GM23338 (cell line): ENCODE measurements around the gene RAB20. TPM values are rescaled to one million over a fixed set of nuclear protein-coding genes. Genes with fewer than 3 reads are reported as not detected.

ENCODE experiments used
- ATAC-seq: fragments of 200-7000 bp; cut with Tn5 transposase; 3 replicates; pipeline ENCODE4 v1.9.1; 2020
- DNase-seq: peaks from one replicate; pipeline ENCODE4 v3.0.0-alpha.2; 2015; ENCODE audit warnings: low spot score
- H2AFZ ChIP-seq: fragments of 200-600 bp; sonication (generic); 2 replicates; pipeline ENCODE4 v1.8.0; 2016; ENCODE audit warnings: antibody characterized with exemption, mild to moderate bottlenecking, moderate library complexity
- H3F3A ChIP-seq: fragments of 200-600 bp; sonication (generic); replicated peaks from 2 replicates; pipeline ENCODE4 v1.8.0; 2017; ENCODE audit warnings: antibody characterized with exemption, mixed run types, low read depth
- H3K27ac ChIP-seq: fragments of 200-600 bp; sonication (generic); 2 replicates; pipeline ENCODE4 v1.6.1; 2016; ENCODE audit warnings: low read depth
- H3K27me3 ChIP-seq: fragments of 200-600 bp; sonication (generic); 2 replicates; pipeline ENCODE4 v1.8.0; 2016; ENCODE audit warnings: mild to moderate bottlenecking, mixed run types, moderate library complexity; ENCODE audit not compliant: insufficient read depth
- H3K36me3 ChIP-seq: fragments of 200-600 bp; sonication (generic); 2 replicates; pipeline ENCODE4 v1.8.0; 2016; ENCODE audit warnings: mild to moderate bottlenecking; ENCODE audit not compliant: insufficient read depth
- H3K4me1 ChIP-seq: fragments of 200-600 bp; sonication (generic); 2 replicates; pipeline ENCODE4 v1.8.0; 2016; ENCODE audit warnings: mild to moderate bottlenecking, moderate library complexity; ENCODE audit not compliant: insufficient read depth
- H3K4me2 ChIP-seq: fragments of 200-600 bp; sonication (generic); 2 replicates; pipeline ENCODE4 v1.7.1; 2017; ENCODE audit warnings: mixed run types
- H3K4me3 ChIP-seq: fragments of 200-600 bp; sonication (generic); 2 replicates; pipeline ENCODE4 v1.6.1; 2016; ENCODE audit warnings: mixed run types
- H3K79me2 ChIP-seq: fragments of 200-600 bp; sonication (generic); replicated peaks from 2 replicates; pipeline ENCODE4 v1.8.0; 2017; ENCODE audit warnings: mild to moderate bottlenecking; ENCODE audit not compliant: insufficient read depth
- H3K9me2 ChIP-seq: fragments of 200-600 bp; sonication (generic); 2 replicates; pipeline ENCODE4 v1.8.0; 2017; ENCODE audit not compliant: insufficient read depth
- H4K20me1 ChIP-seq: fragments of 200-600 bp; sonication (generic); replicated peaks from 2 replicates; pipeline ENCODE4 v1.8.0; 2017; ENCODE audit warnings: mild to moderate bottlenecking; ENCODE audit not compliant: insufficient read depth
- H3K27ac Mint-ChIP-seq: 2 replicates; pipeline ENCODE4 v1.8.0; 2020; ENCODE audit warnings: inconsistent platforms, mild to moderate bottlenecking, moderate library complexity, mixed read lengths
- H3K27me3 Mint-ChIP-seq: 3 replicates; pipeline ENCODE4 v1.8.0; 2022; ENCODE audit warnings: low read depth, mild to moderate bottlenecking, moderate library complexity, mixed read lengths, inconsistent platforms; ENCODE audit not compliant: insufficient read depth, poor library complexity
- H3K36me3 Mint-ChIP-seq: 3 replicates; pipeline ENCODE4 v1.8.0; 2021; ENCODE audit warnings: low read depth, mild to moderate bottlenecking, inconsistent platforms, moderate library complexity, mixed read lengths
- H3K4me1 Mint-ChIP-seq: 3 replicates; pipeline ENCODE4 v1.8.0; 2020; ENCODE audit warnings: mild to moderate bottlenecking, inconsistent platforms, mixed read lengths
- H3K4me3 Mint-ChIP-seq: 3 replicates; pipeline ENCODE4 v1.8.0; 2021; ENCODE audit warnings: moderate library complexity, mild to moderate bottlenecking, inconsistent platforms, mixed read lengths
- H3K9me3 Mint-ChIP-seq: 3 replicates; pipeline ENCODE4 v1.8.0; 2020; ENCODE audit warnings: moderate library complexity, mild to moderate bottlenecking, inconsistent platforms, mixed read lengths
- CREB1 ChIP-seq: fragments of 250-450 bp; sonication (Bioruptor Pico); IDR thresholded peaks from 2 replicates; pipeline ENCODE4 v1.5.0; 2020; ENCODE audit warnings: low read depth, mild to moderate bottlenecking, moderate library complexity
- EZH2 ChIP-seq: fragments of 200-600 bp; sonication (generic); IDR thresholded peaks from one replicate; pipeline ENCODE4 v1.8.0; 2017; ENCODE audit warnings: antibody characterized with exemption, mild to moderate bottlenecking, low read depth; ENCODE audit not compliant: unreplicated experiment
- EZH2phosphoT487 ChIP-seq: fragments of 200-600 bp; sonication (generic); IDR thresholded peaks from one replicate; pipeline ENCODE4 v1.8.1; 2018; ENCODE audit warnings: antibody characterized with exemption; ENCODE audit not compliant: unreplicated experiment
- JUNB ChIP-seq: IDR thresholded peaks from one replicate; pipeline ENCODE4 v1.6.1; 2016; ENCODE audit warnings: antibody characterized with exemption; ENCODE audit not compliant: unreplicated experiment
- NANOG ChIP-seq: IDR thresholded peaks from 2 replicates; pipeline ENCODE4 v1.6.1; 2016; ENCODE audit warnings: antibody characterized with exemption, borderline replicate concordance
- POLR2AphosphoS5 ChIP-seq: IDR thresholded peaks from 2 replicates; pipeline ENCODE4 v1.6.1; 2016; ENCODE audit warnings: antibody characterized with exemption, low read depth
- STAT1 ChIP-seq: IDR thresholded peaks from one replicate; pipeline ENCODE4 v1.6.1; 2016; ENCODE audit warnings: antibody characterized with exemption; ENCODE audit not compliant: unreplicated experiment
- ZNF114 ChIP-seq: fragments of 250-450 bp; sonication (Bioruptor Pico); IDR thresholded peaks from 2 replicates; pipeline ENCODE4 v1.5.0; 2020; ENCODE audit warnings: mild to moderate bottlenecking, moderate library complexity
- ZNF331 ChIP-seq: fragments of 250-450 bp; sonication (Bioruptor Pico); IDR thresholded peaks from 2 replicates; pipeline ENCODE4 v1.5.0; 2020; ENCODE audit warnings: low read depth, mild to moderate bottlenecking, moderate library complexity
- polyA plus RNA-seq: library from polyadenylated mRNA; unstranded; fragments of >200 nt; fragmentation: Nextera tagmentation; extraction: Ambion mirVana; gene quantifications from 2 replicates; pipeline ENCODE4 v1.2.1, GENCODE V29; 2016
- total RNA-seq: library from RNA; depleted of rRNA; stranded (reverse); fragments of >200 nt; shearing (Covaris generic); gene quantifications from 2 replicates; pipeline ENCODE4 v1.2.3, GENCODE V29; 2014
- TF ChIP-seq, protein P1 (sequence below): IDR thresholded peaks from one replicate; pipeline ENCODE4 v1.6.1; 2018; ENCODE audit warnings: antibody characterized with exemption; ENCODE audit not compliant: unreplicated experiment
- TF ChIP-seq, protein P2 (sequence below): fragments of 250-450 bp; sonication (Bioruptor Pico); IDR thresholded peaks from 2 replicates; pipeline ENCODE4 v1.5.0; 2020; ENCODE audit warnings: mild to moderate bottlenecking, moderate library complexity
- TF ChIP-seq, protein P3 (sequence below): IDR thresholded peaks from 2 replicates; pipeline ENCODE4 v1.6.1; 2016; ENCODE audit warnings: antibody characterized with exemption
- TF ChIP-seq, protein P4 (sequence below), 2 experiments: fragments of 200-600 bp in 1 of 2; sonication (generic) in 1 of 2; conservative IDR thresholded peaks; 2 replicates each; pipeline versions ENCODE4 v1.5.1 to v1.6.1; 2016 to 2017; ENCODE audit warnings: antibody characterized with exemption in 2 of 2, low read depth in 2 of 2, mild to moderate bottlenecking in 2 of 2, moderate library complexity in 1 of 2

Gene RAB20
- total and polyA plus RNA-seq, 2 experiments from 2014 or later, result 12.3 to 26.6 TPM

DNA sequence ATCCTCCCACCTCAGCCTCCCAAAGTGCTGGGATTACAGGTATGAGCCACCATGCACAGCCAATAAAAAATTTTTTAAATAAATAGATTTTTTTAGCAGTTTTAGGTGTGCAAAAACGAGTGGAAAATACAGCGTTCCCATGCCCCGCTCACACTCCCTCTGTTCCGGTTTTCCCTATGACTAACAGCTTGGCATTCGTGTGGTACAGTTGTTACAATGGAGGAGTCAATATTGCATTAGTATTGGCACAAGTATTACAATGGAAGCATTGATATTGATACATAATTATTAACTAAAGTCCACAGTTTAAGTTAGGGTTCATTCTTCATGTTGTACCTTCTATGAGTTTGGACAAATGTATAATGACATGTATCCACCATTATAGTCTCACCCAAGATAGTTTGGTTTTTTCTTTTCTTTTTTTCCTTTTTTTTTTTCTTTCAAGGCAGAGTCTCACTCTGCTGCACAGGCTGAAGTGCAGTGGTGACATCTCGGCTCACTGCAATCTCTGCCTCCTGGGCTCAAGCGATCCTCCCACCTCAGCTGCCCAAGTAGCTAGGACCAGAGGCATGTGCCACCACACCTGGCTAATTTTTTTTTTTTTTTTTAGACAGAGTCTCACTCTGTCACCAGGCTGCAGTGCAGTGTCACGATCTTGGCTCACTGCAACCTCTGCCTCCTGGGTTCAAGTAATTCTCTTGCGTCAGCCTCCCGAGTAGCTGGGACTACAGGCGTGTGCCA is 15.4 kb upstream of the RAB20 start:
- Mint-ChIP-seq H3K27me3 (peaks cover 2% of the 10 kb centered on the region), H3K9me3 (no peaks in the 10 kb centered on the region), H3K27ac (no peak overlapping the region), H3K4me1 (peaks cover 11% of the 10 kb centered on the region), H3K36me3 (no peaks in the 10 kb centered on the region), H3K4me3 (no peak overlapping the region)
- H3K4me1 ChIP-seq, result no peaks in the 10 kb centered on the region
- no peaks in the 10 kb centered on the region for H3F3A ChIP-seq
- no peak for ATAC-seq
- no peak overlapping the region for H3K4me3 ChIP-seq
- no peak for DNase-seq
- H3K4me2 ChIP-seq, result no peak overlapping the region
- H2AFZ ChIP-seq, result no peak overlapping the region
- H3K9me2 ChIP-seq, result no peaks in the 10 kb centered on the region
- no peaks in the 10 kb centered on the region for H3K79me2 ChIP-seq
- no peaks in the 10 kb centered on the region for H3K27me3 ChIP-seq
- no peak overlapping the region for H3K27ac ChIP-seq
- no peaks in the 10 kb centered on the region for H4K20me1 ChIP-seq
- H3K36me3 ChIP-seq, result no peaks in the 10 kb centered on the region
- TF ChIP-seq, protein P1, sequence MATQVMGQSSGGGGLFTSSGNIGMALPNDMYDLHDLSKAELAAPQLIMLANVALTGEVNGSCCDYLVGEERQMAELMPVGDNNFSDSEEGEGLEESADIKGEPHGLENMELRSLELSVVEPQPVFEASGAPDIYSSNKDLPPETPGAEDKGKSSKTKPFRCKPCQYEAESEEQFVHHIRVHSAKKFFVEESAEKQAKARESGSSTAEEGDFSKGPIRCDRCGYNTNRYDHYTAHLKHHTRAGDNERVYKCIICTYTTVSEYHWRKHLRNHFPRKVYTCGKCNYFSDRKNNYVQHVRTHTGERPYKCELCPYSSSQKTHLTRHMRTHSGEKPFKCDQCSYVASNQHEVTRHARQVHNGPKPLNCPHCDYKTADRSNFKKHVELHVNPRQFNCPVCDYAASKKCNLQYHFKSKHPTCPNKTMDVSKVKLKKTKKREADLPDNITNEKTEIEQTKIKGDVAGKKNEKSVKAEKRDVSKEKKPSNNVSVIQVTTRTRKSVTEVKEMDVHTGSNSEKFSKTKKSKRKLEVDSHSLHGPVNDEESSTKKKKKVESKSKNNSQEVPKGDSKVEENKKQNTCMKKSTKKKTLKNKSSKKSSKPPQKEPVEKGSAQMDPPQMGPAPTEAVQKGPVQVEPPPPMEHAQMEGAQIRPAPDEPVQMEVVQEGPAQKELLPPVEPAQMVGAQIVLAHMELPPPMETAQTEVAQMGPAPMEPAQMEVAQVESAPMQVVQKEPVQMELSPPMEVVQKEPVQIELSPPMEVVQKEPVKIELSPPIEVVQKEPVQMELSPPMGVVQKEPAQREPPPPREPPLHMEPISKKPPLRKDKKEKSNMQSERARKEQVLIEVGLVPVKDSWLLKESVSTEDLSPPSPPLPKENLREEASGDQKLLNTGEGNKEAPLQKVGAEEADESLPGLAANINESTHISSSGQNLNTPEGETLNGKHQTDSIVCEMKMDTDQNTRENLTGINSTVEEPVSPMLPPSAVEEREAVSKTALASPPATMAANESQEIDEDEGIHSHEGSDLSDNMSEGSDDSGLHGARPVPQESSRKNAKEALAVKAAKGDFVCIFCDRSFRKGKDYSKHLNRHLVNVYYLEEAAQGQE, result no peak
- TF ChIP-seq, protein P2, sequence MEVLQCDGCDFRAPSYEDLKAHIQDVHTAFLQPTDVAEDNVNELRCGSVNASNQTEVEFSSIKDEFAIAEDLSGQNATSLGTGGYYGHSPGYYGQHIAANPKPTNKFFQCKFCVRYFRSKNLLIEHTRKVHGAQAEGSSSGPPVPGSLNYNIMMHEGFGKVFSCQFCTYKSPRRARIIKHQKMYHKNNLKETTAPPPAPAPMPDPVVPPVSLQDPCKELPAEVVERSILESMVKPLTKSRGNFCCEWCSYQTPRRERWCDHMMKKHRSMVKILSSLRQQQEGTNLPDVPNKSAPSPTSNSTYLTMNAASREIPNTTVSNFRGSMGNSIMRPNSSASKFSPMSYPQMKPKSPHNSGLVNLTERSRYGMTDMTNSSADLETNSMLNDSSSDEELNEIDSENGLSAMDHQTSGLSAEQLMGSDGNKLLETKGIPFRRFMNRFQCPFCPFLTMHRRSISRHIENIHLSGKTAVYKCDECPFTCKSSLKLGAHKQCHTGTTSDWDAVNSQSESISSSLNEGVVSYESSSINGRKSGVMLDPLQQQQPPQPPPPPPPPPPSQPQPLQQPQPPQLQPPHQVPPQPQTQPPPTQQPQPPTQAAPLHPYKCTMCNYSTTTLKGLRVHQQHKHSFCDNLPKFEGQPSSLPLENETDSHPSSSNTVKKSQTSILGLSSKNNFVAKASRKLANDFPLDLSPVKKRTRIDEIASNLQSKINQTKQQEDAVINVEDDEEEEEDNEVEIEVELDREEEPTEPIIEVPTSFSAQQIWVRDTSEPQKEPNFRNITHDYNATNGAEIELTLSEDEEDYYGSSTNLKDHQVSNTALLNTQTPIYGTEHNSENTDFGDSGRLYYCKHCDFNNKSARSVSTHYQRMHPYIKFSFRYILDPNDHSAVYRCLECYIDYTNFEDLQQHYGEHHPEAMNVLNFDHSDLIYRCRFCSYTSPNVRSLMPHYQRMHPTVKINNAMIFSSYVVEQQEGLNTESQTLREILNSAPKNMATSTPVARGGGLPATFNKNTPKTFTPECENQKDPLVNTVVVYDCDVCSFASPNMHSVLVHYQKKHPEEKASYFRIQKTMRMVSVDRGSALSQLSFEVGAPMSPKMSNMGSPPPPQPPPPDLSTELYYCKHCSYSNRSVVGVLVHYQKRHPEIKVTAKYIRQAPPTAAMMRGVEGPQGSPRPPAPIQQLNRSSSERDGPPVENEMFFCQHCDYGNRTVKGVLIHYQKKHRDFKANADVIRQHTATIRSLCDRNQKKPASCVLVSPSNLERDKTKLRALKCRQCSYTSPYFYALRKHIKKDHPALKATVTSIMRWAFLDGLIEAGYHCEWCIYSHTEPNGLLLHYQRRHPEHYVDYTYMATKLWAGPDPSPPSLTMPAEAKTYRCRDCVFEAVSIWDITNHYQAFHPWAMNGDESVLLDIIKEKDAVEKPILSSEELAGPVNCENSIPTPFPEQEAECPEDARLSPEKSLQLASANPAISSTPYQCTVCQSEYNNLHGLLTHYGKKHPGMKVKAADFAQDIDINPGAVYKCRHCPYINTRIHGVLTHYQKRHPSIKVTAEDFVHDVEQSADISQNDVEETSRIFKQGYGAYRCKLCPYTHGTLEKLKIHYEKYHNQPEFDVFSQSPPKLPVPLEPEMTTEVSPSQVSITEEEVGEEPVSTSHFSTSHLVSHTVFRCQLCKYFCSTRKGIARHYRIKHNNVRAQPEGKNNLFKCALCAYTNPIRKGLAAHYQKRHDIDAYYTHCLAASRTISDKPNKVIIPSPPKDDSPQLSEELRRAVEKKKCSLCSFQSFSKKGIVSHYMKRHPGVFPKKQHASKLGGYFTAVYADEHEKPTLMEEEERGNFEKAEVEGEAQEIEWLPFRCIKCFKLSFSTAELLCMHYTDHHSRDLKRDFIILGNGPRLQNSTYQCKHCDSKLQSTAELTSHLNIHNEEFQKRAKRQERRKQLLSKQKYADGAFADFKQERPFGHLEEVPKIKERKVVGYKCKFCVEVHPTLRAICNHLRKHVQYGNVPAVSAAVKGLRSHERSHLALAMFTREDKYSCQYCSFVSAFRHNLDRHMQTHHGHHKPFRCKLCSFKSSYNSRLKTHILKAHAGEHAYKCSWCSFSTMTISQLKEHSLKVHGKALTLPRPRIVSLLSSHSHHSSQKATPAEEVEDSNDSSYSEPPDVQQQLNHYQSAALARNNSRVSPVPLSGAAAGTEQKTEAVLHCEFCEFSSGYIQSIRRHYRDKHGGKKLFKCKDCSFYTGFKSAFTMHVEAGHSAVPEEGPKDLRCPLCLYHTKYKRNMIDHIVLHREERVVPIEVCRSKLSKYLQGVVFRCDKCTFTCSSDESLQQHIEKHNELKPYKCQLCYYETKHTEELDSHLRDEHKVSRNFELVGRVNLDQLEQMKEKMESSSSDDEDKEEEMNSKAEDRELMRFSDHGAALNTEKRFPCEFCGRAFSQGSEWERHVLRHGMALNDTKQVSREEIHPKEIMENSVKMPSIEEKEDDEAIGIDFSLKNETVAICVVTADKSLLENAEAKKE (CRISPR knock-in tag), result no peak
- TF ChIP-seq NANOG, result no peak
- TF ChIP-seq, protein P3, sequence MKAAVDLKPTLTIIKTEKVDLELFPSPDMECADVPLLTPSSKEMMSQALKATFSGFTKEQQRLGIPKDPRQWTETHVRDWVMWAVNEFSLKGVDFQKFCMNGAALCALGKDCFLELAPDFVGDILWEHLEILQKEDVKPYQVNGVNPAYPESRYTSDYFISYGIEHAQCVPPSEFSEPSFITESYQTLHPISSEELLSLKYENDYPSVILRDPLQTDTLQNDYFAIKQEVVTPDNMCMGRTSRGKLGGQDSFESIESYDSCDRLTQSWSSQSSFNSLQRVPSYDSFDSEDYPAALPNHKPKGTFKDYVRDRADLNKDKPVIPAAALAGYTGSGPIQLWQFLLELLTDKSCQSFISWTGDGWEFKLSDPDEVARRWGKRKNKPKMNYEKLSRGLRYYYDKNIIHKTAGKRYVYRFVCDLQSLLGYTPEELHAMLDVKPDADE, result no peak
- TF ChIP-seq STAT1, result no peak
- TF ChIP-seq JUNB, result no peak
- no peak for TF ChIP-seq ZNF114
- TF ChIP-seq EZH2, result no peak
- no peak for TF ChIP-seq ZNF331 (CRISPR knock-in tag)
- no peak for TF ChIP-seq EZH2phosphoT487
- no peak for TF ChIP-seq CREB1 (CRISPR knock-in tag)
- TF ChIP-seq POLR2AphosphoS5, result no peak
- TF ChIP-seq, protein P4, sequence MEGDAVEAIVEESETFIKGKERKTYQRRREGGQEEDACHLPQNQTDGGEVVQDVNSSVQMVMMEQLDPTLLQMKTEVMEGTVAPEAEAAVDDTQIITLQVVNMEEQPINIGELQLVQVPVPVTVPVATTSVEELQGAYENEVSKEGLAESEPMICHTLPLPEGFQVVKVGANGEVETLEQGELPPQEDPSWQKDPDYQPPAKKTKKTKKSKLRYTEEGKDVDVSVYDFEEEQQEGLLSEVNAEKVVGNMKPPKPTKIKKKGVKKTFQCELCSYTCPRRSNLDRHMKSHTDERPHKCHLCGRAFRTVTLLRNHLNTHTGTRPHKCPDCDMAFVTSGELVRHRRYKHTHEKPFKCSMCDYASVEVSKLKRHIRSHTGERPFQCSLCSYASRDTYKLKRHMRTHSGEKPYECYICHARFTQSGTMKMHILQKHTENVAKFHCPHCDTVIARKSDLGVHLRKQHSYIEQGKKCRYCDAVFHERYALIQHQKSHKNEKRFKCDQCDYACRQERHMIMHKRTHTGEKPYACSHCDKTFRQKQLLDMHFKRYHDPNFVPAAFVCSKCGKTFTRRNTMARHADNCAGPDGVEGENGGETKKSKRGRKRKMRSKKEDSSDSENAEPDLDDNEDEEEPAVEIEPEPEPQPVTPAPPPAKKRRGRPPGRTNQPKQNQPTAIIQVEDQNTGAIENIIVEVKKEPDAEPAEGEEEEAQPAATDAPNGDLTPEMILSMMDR (conservative IDR thresholded peaks at IDR 0.05; ENCODE audit: low read depth in 2 of 2), result no peak
